ENCODE results near the gene DIP2B.

The DIP2B gene

GRCh38 chr12:50504798-50505674 is at the start of gene DIP2B:
TSS of gene DIP2B (plus strand) at chr12:50504985. CDS start at chr12:50505141, 156 bp downstream.
- TF ChIP-seq CTCF (IDR thresholded peaks at IDR 0.05): peak; percentile 90

- TF ChIP-seq CTCF (IDR thresholded peaks at IDR 0.05): no peak
Observed at GRCh38 chr12:50458606-50459005, 46.2 kb upstream of the DIP2B start.

- TF ChIP-seq CTCF (IDR thresholded peaks at IDR 0.05): no peak
Observed at GRCh38 chr12:50467439-50467838, 37.3 kb upstream of the DIP2B start.

GRCh38 chr12:50477241-50477832 is 27.4 kb upstream of the DIP2B start:
- TF ChIP-seq CTCF (IDR thresholded peaks at IDR 0.05): no peak

GRCh38 chr12:50482571-50482970 is 22.2 kb upstream of the DIP2B start:
- TF ChIP-seq CTCF (IDR thresholded peaks at IDR 0.05): no peak

- TF ChIP-seq CTCF (IDR thresholded peaks at IDR 0.05): no peak
Observed at GRCh38 chr12:50483488-50483887, 21.3 kb upstream of the DIP2B start.

GRCh38 chr12:50488801-50489200 is 16.0 kb upstream of the DIP2B start:
- no peak for TF ChIP-seq CTCF (IDR thresholded peaks at IDR 0.05)

Data from LNCAP (cell line).